Stimulated activated CD4-positive, alpha-beta T cell treated with anti-CD3 and anti-CD28 coated beads, TNF-alpha, amount 100 ng/mL, for 24 hours (primary cell): ENCODE results near the gene ERICH2.

Source experiments
- DNase-seq, 3 experiments: peaks; one replicate each; pipeline ENCODE4 v3.0.0-alpha.2; 2020; ENCODE audit warnings: low read depth in 3 of 3

Gene ERICH2

GRCh38 chr2:170842785-170843184 lies 72.6 kb downstream of the ERICH2 start:
- no peak for DNase-seq

GRCh38 chr2:170843656-170844055 lies 73.5 kb downstream of the ERICH2 start:
- no peak for DNase-seq

- no peak for DNase-seq
These were observed 75.2 kb downstream of the ERICH2 start for GRCh38 chr2:170845343-170845742.

GRCh38 chr2:170846314-170846713 lies 76.1 kb downstream of the ERICH2 start:
- no peak for DNase-seq

- DNase-seq: no peak
These were observed 77.5 kb downstream of the ERICH2 start for GRCh38 chr2:170847716-170848115.
